DMS114 treated with DMSO at 0.1 percent for 48 hours (cell line): Measurements from ENCODE around the gene DAAM1.

Source experiments
- DNase-seq: peaks from one replicate; lab custom pipeline; 2025; ENCODE audit not compliant: unreplicated experiment; lab: John Stamatoyannopoulos, UW

The DAAM1 gene

GRCh38 chr14:59254146-59254910 is 65.9 kb downstream of the DAAM1 start:
- no peak for DNase-seq

GRCh38 chr14:59254911-59255545 is 66.6 kb downstream of the DAAM1 start:
- no peak for DNase-seq

- DNase-seq: no peak
Measured at GRCh38 chr14:59256331-59256730, 67.9 kb downstream of the DAAM1 start.

GRCh38 chr14:59261334-59261733 is 72.9 kb downstream of the DAAM1 start:
- DNase-seq: no peak

- no peak for DNase-seq
Measured at GRCh38 chr14:59262717-59263454, 74.4 kb downstream of the DAAM1 start.

GRCh38 chr14:59265808-59266207 is 77.3 kb downstream of the DAAM1 start:
- DNase-seq: no peak

- DNase-seq: no peak
Measured at GRCh38 chr14:59267046-59267445, 78.6 kb downstream of the DAAM1 start.

- DNase-seq: no peak
Measured at GRCh38 chr14:59268011-59268410, 79.5 kb downstream of the DAAM1 start.

GRCh38 chr14:59268858-59269257 is 80.4 kb downstream of the DAAM1 start:
- DNase-seq: no peak

GRCh38 chr14:59269466-59269865 is 81.0 kb downstream of the DAAM1 start:
- DNase-seq: no peak

- DNase-seq: no peak
Measured at GRCh38 chr14:59271256-59271655, 82.8 kb downstream of the DAAM1 start.

- no peak for DNase-seq
Measured at GRCh38 chr14:59271734-59272133, 83.3 kb downstream of the DAAM1 start.

- no peak for DNase-seq
Measured at GRCh38 chr14:59272633-59273032, 84.2 kb downstream of the DAAM1 start.

- no peak for DNase-seq
Measured at GRCh38 chr14:59273737-59274136, 85.3 kb downstream of the DAAM1 start.

GRCh38 chr14:59274991-59275391 is 86.5 kb downstream of the DAAM1 start:
- DNase-seq: no peak

GRCh38 chr14:59275668-59276067 is 87.2 kb downstream of the DAAM1 start:
- no peak for DNase-seq

- DNase-seq: no peak
Measured at GRCh38 chr14:59276235-59276634, 87.8 kb downstream of the DAAM1 start.

- no peak for DNase-seq
Measured at GRCh38 chr14:59277659-59278058, 89.2 kb downstream of the DAAM1 start.

- DNase-seq: no peak
Measured at GRCh38 chr14:59278111-59278510, 89.6 kb downstream of the DAAM1 start.

GRCh38 chr14:59280961-59281360 is 92.5 kb downstream of the DAAM1 start:
- DNase-seq: no peak

- DNase-seq: no peak
Measured at GRCh38 chr14:59281609-59282377, 93.3 kb downstream of the DAAM1 start.
